ENCODE results near the gene HIF1A.
"Not testable (repeated sequence)": the region's sequence is repeated elsewhere in the genome, so short reads cannot be mapped to it uniquely, and the experiment has no call there.

The HIF1A gene

DNA sequence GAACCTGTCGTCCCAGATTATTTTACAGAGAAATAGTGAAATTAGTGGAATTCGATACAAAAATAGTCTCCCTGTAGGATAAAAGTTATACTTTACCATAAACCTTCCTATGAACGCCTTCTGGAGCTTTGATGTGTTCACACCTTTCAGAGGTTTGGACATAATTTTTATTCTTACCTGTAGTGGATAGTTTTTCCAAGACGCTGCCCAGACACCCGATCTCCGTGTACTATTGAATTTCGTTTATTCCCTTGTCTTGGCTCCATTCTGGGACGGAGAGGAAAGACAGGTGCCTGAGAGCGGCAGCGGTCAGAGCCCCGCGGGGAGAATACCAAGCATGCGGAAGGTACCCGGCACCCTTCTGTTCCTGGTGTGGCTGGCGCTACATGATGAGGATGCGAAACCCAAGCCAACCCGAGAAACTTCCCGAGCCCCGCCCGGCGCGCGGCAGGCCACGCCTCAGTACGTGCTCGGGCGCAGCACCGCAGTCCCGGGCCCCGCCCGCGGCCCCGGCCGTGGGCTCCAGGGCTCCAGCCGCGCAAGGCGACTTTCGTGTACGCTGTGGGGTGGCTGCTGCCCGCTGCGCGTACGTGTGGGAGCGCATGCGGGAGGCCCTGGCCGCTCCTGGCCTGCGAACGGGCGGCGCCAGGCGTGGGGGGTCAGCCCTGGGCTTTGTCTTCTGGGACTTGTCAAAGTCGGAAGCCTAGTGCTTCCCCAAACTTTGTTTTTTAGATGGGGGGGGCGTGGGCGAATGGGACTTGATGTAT is 55.6 kb downstream of the HIF1A start:
- peak; percentile 58 for DNase-seq

DNA sequence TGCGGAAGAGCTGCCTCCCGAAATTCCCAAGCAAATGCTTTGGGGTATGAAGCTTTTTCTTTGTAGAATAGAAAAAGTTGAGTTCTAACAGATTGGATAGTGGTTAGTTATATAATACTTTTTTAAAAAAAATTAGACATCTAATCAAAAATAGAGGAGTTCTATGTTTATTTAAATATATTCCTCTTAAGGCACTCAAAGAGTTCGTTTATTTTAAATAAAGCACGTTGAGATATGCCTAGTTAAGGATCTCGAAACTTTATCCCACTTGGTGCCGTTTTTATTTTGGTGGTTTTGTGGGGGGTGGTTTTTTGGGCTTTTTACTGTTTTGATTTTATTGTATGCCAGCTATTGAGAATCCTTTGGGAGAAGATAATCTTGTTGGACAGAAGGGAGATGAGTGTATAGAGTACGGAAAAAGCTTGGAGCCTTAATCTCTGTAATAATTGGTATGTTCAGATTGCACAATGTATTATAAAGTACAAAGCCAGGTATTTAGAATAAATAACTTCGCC is 56.2 kb downstream of the HIF1A start:
- no peak for DNase-seq

DNA sequence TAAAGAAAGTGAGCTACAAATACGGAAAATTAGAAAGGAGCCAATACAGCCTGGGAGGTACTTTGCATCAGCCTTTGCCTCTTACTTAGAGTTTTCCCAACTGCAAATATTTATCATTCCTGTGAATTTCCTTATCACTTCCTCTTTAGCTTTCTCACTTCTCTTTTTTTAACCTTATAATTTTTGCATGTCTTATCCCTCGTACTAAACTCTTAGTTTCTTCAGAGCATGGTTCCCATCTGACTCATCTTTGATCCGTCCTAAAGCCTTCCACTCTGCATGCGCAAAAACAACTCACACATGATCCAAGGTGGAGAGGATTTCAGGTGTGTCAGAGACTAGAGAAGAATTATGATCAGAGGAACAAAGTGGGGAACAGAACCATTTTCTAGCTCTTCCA is 57.3 kb downstream of the HIF1A start:
- no peak for DNase-seq

DNA sequence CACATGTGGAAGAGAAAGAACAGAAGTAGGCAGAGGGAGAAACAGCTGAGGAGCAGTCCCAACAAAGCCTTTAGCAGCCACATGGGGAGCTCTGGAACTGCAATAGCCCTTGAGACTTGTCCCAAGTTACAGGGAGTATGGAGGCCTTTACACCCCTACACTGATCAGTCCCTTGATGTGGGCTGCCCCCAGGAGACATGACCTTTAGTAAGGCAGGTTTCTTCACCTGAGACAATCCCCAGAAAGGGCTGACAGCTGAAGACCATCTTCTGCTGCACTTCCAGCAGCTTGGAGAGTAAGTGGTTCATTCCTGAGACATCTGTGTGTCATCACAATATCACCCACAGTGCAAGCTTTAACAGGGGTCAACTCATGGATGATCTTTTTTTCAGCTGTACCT is 58.3 kb downstream of the HIF1A start:
- DNase-seq: no peak

DNA sequence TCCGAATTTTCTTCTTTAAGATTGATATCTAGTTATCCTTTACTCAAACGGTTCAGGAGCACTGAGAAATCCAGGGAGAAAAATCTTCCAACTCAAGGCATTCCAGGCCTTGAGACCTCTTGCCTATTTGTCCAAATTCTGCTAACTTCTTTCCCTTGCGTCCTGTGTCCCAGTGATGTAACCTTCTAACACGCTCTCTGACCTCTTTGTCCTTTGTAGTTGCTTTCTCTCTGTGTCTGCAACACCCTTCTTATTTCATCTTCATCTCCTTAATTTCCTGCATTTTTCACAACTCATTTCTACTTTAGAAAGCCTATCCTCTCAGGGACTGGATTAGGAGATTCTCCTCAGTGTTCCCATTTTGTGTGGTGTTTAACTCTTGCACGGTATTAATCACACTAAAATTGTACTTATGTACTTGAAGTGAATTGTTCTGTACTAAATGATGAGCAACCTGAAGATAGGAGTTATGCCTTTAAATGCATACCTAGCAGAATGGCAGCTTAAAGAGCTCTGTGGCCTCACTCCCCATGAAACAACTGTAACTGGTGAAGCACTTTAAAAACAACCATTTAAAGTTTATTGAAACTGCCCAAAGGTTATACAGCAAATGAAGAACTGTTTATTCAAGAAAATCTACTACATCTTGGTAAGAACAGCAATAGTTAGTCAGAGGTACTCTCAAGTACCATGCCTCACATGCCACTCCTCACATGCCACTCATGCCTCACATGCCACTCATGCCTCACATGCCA is 59.5 kb downstream of the HIF1A start:
- no peak for DNase-seq

DNA sequence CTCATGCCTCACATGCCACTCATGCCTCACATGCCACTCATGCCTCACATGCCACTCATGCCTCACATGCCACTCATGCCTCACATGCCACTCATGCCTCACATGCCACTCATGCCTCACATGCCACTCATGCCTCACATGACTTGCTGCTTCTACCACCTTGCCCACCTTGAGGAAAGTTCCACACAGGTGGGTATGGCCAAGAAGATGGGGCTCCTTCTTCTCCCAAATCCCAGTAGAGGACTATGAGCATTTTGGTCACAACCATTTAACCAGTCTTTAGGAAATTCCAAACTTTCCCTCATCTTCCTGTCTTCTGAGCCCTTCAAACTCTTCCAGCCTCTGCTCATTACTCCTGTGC is 60.0 kb downstream of the HIF1A start:
- not testable (repeated sequence) for DNase-seq

DNA sequence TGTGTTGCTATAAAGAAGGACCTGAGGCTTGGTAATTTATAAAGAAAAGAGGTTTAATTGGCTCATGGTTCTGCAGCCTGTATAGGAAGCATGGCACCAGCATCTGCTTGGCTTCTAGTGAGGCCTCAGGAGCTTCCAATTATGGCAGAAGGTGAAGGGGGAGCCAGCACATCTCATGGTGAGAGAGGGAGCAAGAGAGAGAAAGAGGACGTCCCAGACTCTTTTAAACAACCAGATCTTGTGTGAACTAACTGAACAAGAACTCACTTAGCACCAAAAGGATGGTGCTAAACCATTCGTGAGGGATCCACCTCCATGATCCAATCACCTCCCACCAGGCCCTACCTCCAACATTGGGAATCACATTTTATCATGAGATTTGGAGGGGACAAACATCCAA is 60.8 kb downstream of the HIF1A start:
- DNase-seq: no peak

DNA sequence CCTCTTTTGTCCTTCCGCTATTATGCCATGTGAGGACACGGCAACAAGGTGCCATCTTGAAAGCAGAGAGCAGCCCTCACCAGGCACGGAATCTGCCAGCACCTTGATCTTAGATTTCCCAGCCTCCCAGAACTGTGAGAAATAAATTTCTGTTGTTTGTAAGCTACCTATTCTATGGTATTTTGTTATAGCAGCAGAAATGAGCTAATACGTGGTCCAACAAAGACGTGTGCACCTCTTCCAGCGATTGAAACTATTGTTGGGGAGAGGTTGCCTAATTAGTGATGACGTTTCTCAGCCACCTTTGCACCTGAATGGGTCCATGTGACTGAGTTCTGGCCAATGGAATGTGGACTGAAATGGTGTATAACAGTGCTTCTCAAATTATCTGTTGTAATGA is 64.6 kb downstream of the HIF1A start:
- DNase-seq: no peak

DNA sequence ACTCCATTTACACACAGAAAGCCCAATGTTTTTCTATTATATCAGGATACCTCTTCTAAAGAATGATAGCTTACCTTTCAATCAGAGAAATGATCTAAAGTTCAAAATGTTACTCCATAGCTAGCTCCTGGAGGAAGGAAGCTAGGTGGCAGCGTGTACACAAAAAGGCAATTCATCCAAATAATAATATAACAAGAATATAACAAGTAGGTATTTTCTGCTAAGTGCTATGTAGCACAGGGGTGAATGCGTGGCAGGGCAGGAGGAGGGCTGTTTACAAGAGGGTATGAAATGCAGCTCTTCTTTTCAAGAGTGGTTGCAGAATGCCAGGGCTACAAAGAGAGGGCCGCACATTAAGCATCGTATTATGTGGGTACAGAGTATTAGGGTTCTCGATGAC is 66.2 kb downstream of the HIF1A start:
- DNase-seq: no peak

DNA sequence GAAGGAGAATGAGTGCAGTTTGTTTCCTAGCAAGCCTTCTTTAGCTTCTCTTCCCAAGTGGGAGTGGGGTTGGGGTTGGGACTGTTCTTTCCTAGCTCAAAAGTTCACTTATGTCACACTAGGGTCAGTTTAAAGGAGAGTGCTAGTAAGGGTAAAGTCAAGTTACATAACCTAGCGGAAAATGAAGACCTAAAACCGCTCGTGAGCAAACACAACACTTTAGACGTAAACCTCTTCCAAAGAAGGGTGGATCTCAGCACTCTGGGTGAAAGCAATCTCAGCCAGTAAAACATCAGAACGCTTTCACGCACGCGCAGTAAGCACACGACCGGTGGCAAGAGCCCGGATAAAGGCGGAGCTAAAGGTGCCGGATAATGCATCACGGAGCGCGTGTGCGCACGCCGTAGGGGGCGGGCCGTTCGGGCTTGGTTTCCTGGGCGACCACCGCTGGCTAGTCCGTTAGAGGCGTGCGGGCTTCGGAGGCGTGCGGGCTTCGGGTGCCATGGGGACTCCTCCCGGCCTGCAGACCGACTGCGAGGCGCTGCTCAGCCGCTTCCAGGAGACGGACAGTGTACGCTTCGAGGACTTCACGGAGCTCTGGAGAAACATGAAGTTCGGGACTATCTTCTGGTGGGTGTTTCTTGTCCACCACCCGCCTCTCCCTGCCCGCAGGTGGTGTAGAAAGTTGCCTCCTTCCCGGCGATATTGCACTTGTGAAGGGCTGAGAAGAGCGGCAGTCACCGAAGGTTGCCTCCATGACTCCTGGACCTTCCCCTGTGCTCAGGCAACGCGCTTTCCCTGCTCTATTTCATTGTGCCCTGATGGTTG is 66.9 kb downstream of the HIF1A start, which contains the start of gene SNAPC1:
TSS of gene SNAPC1 (plus strand) at position 462 of the 828 bp plus-strand sequence. CDS start at position 503, 41 bp downstream.
- DNase-seq: peak; percentile 95

DNA sequence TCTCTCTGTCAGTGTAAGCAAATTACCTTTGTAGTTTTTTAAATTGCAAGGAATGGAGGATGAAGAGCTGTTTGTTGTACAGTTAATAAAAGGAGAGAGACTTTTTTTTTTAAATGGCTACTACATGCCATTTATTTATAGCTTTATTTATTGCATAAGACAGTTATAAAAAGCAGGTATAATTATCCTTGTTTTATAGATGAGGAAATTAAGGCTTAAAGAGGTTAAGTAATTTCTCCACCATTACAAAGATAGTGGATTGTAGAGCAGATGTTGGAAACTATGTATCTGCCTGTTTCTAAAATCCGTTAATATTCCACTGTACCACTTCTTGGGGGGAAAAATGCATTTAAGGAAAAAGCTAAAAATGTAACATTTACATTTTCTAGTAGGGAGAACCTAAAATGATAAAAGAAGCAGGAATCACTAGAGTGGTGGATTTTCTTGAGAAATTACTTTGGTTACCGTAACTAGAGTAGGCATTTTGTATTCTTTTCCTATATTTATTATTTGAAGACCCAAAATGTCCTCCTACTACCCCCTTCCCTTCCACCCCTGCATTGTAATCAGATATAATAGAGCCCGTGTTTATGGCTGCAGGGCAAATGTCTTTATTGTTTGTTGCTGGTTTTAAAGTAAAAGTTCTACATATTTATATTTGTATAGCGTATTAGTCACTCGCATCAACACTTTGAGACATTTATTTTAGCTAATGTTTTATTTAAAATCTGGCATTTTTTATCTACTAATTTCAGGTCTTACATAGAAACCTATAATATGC is 69.2 kb downstream of the HIF1A start:
- no peak for DNase-seq

DNA sequence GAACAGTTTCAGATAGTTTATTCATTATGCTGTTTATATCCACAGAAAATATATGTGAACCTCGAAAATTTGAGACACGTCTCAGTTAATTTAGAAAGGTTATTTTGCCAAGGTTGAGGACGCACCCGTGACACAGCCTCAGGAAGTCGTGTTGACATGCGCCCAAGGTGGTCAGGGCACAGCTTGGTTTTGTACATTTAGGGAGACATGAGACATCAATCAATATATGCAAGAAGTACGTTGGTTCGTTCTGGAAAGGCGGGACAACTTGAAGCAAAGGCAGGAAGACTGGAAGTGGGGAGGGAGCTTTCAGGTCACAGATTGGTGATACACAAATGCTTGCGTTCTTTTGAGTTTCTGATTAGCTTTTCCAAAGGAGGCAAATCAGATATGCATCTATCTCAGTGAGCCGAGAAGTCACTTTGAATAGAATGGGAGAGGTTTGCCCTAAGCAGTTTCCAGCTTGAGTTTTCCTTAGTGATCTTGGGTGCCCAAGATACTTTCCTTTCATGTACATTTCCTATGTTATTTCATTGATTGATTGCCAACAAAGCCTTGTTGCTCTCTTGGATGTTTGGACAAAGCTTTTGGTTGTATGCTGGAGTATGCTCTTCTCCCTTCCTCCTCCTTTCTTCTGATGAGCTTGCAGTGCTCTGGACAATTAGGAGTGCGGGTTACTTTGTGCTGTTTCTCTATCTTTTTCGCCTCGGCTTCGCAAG is 70.1 kb downstream of the HIF1A start:
- DNase-seq: no peak

DNA sequence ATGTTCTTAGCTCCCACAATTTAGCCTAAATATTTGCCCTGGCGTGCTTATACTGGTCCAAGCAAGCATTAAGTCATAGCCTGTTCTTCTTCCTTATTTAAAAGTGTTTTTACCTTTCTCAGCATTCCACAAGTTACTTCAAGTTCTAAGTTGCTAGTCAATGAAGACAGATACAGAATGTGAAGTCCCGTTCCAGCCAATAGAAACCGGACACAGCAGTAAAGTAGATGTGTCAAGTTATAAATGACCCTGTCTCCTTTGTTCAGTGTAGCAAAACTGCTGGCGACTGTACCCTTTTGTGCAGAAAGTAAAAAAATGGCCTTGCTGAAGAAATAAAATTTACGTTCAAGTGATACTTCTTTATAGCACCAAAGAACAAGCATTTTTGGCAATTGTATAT is 70.8 kb downstream of the HIF1A start:
- DNase-seq: no peak

DNA sequence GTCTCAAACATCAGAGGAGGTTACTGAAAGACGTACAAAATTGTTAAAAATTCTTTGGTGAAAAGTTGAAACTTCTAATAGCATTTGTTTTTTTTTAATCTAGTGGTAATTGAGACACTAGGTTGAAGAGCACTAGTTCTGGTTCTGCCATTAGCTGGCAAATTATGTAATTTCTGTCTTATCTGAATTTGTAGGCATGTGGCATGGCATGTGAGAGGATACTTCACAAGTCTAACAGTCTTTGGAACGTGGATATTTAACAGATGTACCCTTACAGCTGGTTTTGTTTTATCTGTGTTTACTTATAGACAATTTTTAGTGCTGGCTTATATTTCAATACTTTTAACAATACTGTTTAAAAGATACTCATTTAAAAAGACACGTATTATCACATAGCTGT is 72.9 kb downstream of the HIF1A start:
- DNase-seq: no peak

DNA sequence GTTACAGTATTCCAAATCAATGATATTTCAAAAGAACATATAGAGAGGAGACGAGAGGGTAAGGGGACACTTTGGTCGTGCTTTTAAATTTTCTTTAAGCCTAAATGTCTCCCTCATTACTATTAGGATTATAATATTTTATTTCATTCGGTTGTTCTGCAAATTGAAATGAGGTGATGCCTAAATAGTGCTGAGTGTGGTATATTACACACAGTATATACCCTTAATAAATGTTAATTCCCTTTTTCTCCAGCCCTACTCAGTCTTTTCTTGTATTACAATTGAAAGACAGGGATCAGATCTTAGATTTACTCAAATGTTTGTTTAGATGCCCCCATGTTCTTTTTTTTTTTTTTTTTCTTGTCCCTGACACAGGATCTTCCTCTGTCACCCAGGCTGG is 74.6 kb downstream of the HIF1A start:
- no peak for DNase-seq

DNA sequence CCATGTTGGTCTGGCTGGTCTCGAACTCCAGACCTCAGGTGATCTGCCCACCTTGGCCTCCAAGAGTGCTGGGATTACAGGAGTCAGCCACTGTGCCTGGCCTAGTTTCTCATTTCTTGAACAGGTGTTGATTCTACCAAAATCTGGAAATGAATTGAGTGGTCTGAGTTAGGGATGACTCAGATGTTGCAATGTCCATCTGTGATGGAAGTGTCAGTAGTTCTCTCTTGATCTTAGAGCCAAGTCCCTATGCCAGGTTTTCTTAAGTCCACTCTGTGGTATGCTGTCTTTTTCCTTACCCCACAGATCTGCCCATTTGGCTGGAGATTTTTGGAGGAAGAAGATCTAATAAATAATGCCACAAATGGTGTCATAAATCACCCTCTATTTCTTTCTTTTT is 79.5 kb downstream of the HIF1A start:
- no peak for DNase-seq

DNA sequence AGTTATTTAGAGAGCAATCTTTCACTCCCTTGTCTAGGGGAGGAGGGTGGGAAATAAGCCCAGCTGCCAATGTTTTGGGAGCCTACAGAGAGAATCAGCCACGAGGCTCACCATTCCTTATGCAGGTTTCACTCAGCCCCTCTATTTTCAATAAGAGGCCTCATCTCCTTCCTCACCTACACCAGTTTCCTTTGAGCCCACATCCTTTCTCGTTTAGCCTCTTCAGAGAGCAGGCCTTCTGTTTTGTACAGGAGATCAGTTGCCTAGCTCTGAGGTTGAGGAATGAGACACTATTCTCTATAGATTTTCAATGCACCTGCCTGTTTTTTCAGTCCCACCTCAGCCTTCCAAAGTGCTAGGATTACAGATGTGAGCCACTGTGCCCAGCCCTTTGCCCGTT is 84.8 kb downstream of the HIF1A start:
- DNase-seq: no peak

DNA sequence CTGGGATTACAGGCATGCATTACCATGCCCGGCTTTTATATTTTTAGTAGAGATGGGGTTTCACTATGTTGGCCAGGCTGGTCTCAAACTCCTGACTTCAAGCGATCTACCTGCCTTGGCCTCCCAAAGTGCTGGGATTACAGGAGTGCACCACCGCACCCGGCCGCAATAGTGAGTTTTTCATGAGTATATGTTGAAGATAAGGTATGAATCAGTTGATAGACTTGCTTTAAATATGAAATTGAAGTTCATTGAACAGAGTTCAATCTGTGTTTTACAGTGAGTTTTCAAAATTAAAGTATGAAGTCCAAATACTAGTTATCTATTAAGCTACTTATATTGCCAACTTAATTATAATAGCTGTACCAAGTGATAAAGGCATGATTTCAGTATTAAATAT is 102.0 kb downstream of the HIF1A start:
- no peak for DNase-seq

All from activated CD4-positive, alpha-beta T cell treated with anti-CD3 and anti-CD28 coated beads for 1 hour (primary cell).